HL-60 (cell line): ENCODE results near the gene ADSS1.

Experiments used
- DNase-seq, 2 experiments: peaks; one replicate each; pipeline ENCODE4 v3.0.0-alpha.2; 2010 to 2020; ENCODE audit warnings: low read depth in 1 of 2, low spot score in 1 of 2
- H3K27ac ChIP-seq: fragments of 250-450 bp; sonication (Bioruptor Pico); replicated peaks from 2 replicates; pipeline ENCODE4 v1.5.1; 2020; ENCODE audit warnings: mild to moderate bottlenecking, moderate library complexity
- H3K27me3 ChIP-seq: fragments of 250-450 bp; sonication (Bioruptor Pico); 2 replicates; pipeline ENCODE4 v1.5.1; 2021; ENCODE audit warnings: mild to moderate bottlenecking, moderate library complexity; ENCODE audit not compliant: insufficient read depth, poor library complexity, severe bottlenecking
- H3K4me3 ChIP-seq: replicated peaks from 2 replicates; pipeline ENCODE4 v1.5.1; 2011; ENCODE audit warnings: mild to moderate bottlenecking, control low read depth, low read length; ENCODE audit not compliant: insufficient read depth
- CTCF ChIP-seq: IDR thresholded peaks from one replicate; pipeline ENCODE4 v1.5.1; 2011; ENCODE audit warnings: low read length, control low read depth, inconsistent platforms; ENCODE audit not compliant: insufficient read depth
- GABPA ChIP-seq: IDR thresholded peaks from 2 replicates; pipeline ENCODE4 v1.6.1; 2012; ENCODE audit warnings: low read depth
- POLR2AphosphoS5 ChIP-seq: IDR thresholded peaks from 2 replicates; pipeline ENCODE4 v1.6.1; 2012; ENCODE audit warnings: low read depth
- REST ChIP-seq: IDR thresholded peaks from 2 replicates; pipeline ENCODE4 v1.6.1; 2012; ENCODE audit warnings: low read depth; ENCODE audit not compliant: insufficient replicate concordance
- SPI1 ChIP-seq: IDR thresholded peaks from 2 replicates; pipeline ENCODE4 v1.6.1; 2012; ENCODE audit warnings: low read depth, mild to moderate bottlenecking, borderline replicate concordance

The ADSS1 gene

GRCh38 chr14:104706733-104707607, 17.1 kb upstream of the ADSS1 start:
- Histone ChIP-seq H3K27ac (no peak overlapping the region), H3K4me3 (no peak overlapping the region), H3K27me3 (no peaks in the 10 kb centered on the region)
- no peak for DNase-seq
- TF ChIP-seq REST = no peak
- no peak for TF ChIP-seq POLR2AphosphoS5
- no peak for TF ChIP-seq SPI1

GRCh38 chr14:104707608-104708595, 16.1 kb upstream of the ADSS1 start:
- DNase-seq = no peak
- no peaks in the 10 kb centered on the region for H3K27me3 ChIP-seq
- no peak overlapping the region for H3K4me3 ChIP-seq
- H3K27ac ChIP-seq = no peak overlapping the region
- no peak for TF ChIP-seq GABPA
- TF ChIP-seq REST = no peak
- TF ChIP-seq CTCF = no peak
- TF ChIP-seq SPI1 = no peak
- no peak for TF ChIP-seq POLR2AphosphoS5

- Histone ChIP-seq H3K4me3 (no peak overlapping the region), H3K27ac (no peak overlapping the region), H3K27me3 (no peaks in the 10 kb centered on the region)
- peak in 1 of 2 experiments; percentile 54 for DNase-seq
- peak; percentile 97 for TF ChIP-seq CTCF
- TF ChIP-seq REST = no peak
Observed at GRCh38 chr14:104708606-104709268, 15.3 kb upstream of the ADSS1 start.
